ENCODE data around the gene CPXM1. TPM values are rescaled to one million over a fixed set of nuclear protein-coding genes. Genes with fewer than 3 reads are reported as not detected.

Gene CPXM1
- total and polyA plus RNA-seq, 11 donors = 0.27 to 21.5 (median 0.72) TPM

- TF ChIP-seq CTCF (IDR thresholded peaks at IDR 0.05) (no peak), POLR2A (IDR thresholded peaks at IDR 0.05) (no peak)
- Histone ChIP-seq H3K4me3 (no peak overlapping the region), H3K27ac (no peak overlapping the region), H3K27me3 (no peaks in the 10 kb centered on the region), H3K9me3 (no peaks in the 10 kb centered on the region), H3K36me3 (peaks cover 0 to 12% (median 0%) of the 10 kb centered on the region in 9 donors), H3K4me1 (peaks cover 0 to 13% (median 7%) of the 10 kb centered on the region in 12 donors)
- DNase-seq = no peak
- WGBS, 4 donors = 91 to 96% (median 92%) methylated on average over 2 of the region's 2 CpGs
- intact Hi-C loops (cut with DNase I) = loop anchor here in 7 of 10 donors (5.0 to 10.0 kb wide), 6 partner anchors 88 to 321 kb away; partner anchors contain the start of genes EBF4 (in 2 of the 7) and IDH3B (in 1 of the 7)
- no peak for ATAC-seq
These were observed 45.2 kb upstream of the CPXM1 start for GRCh38 chr20:2845607-2846006.

GRCh38 chr20:2840967-2841531 lies 40.6 kb upstream of the CPXM1 start:
- no peaks in the 10 kb centered on the region for H3K27me3 ChIP-seq
- H3K4me1 ChIP-seq = peaks cover 0 to 26% (median 15%) of the 10 kb centered on the region in 12 donors
- TF ChIP-seq CTCF (IDR thresholded peaks at IDR 0.05) (peak in 1 of 12 donors; percentile 7), POLR2A (IDR thresholded peaks at IDR 0.05) (no peak)
- H3K27ac ChIP-seq = peak overlapping the region; percentile 69 to 96 (median 87)
- peaks cover 0 to 13% (median 0%) of the 10 kb centered on the region in 9 donors for H3K36me3 ChIP-seq
- DNase-seq (peak; percentile 67 to 83 (median 76)), ATAC-seq (peak; percentile 44 to 78 (median 64))
- no peaks in the 10 kb centered on the region for H3K9me3 ChIP-seq
- intact Hi-C loops (cut with DNase I) = loop anchor here in 5 of 10 donors (1.0 to 10.0 kb wide), 7 partner anchors 32 to 316 kb away; partner anchors contain the start of genes EBF4 (in 2 of the 5), PTPRA (in 2 of the 5) and IDH3B (in 1 of the 5)
- peak overlapping the region; percentile 70 to 99 (median 91) for H3K4me3 ChIP-seq
- 4 to 7% (median 5%) methylated on average over 26 to 33 of the region's 33 CpGs for WGBS, 4 donors

- TF ChIP-seq CTCF (IDR thresholded peaks at IDR 0.05) (no peak), POLR2A (IDR thresholded peaks at IDR 0.05) (peak in 1 of 2 donors; percentile 46)
- Histone ChIP-seq H3K9me3 (no peaks in the 10 kb centered on the region), H3K36me3 (peaks cover 0 to 13% (median 0%) of the 10 kb centered on the region in 9 donors), H3K4me3 (peak within 1 kb of the TSS; percentile 70 to 99 (median 91)), H3K27me3 (no peaks in the 10 kb centered on the region), H3K27ac (peak within 1 kb of the TSS; percentile 69 to 96 (median 87)), H3K4me1 (peaks cover 0 to 26% (median 15%) of the 10 kb centered on the region in 12 donors)
- ATAC-seq = peak; percentile 97 to 99 (median 98)
- intact Hi-C loops (cut with DNase I) = loop anchor here in 5 of 10 donors (1.0 to 10.0 kb wide), 7 partner anchors 32 to 316 kb away; partner anchors contain the start of genes EBF4 (in 2 of the 5), PTPRA (in 2 of the 5) and IDH3B (in 1 of the 5)
- peak; percentile 89 to 95 (median 91) for DNase-seq
- WGBS, 4 donors = 3 to 7% (median 3%) methylated on average over 41 to 98 of the region's 98 CpGs
These were observed 39.9 kb upstream of the CPXM1 start, which contains the start of the genes PCED1A and VPS16 for GRCh38 chr20:2840138-2840966. Gene PCED1A (minus strand): TSS chr20:2840655. CDS start chr20:2839912, 743 bp downstream. Gene VPS16 (plus strand): TSS chr20:2840745. CDS start chr20:2840775, 30 bp downstream.
